Karpas-422 (cell line): ENCODE data around the gene KRT76. TPM values are rescaled to one million over a fixed set of nuclear protein-coding genes. Genes with fewer than 3 reads are reported as not detected.
"Not testable (repeated sequence)": the region's sequence is repeated elsewhere in the genome, so short reads cannot be mapped to it uniquely, and the experiment has no call there.

Experiments
- DNase-seq: peaks from one replicate; pipeline ENCODE4 v3.0.0-alpha.2; 2015
- H2AFZ ChIP-seq: fragments of 200-600 bp; sonication (generic); 2 replicates; pipeline ENCODE4 v1.6.1; 2014; ENCODE audit warnings: antibody characterized with exemption, low read length, mixed read lengths
- H3K27ac ChIP-seq: fragments of 200-600 bp; sonication (generic); 2 replicates; pipeline ENCODE4 v1.5.1; 2014; ENCODE audit warnings: mild to moderate bottlenecking, low read length, moderate library complexity
- H3K27me3 ChIP-seq: fragments of 200-600 bp; sonication (generic); 2 replicates; pipeline ENCODE4 v1.6.1; 2014; ENCODE audit warnings: low read length, mixed read lengths
- H3K36me3 ChIP-seq: fragments of 200-600 bp; sonication (generic); 2 replicates; pipeline ENCODE4 v1.6.1; 2014; ENCODE audit warnings: low read length, mixed read lengths; ENCODE audit not compliant: insufficient read depth
- H3K4me1 ChIP-seq: fragments of 200-600 bp; sonication (generic); 2 replicates; pipeline ENCODE4 v1.6.1; 2014; ENCODE audit warnings: mild to moderate bottlenecking, low read length, mixed read lengths
- H3K4me2 ChIP-seq: fragments of 200-600 bp; sonication (generic); 2 replicates; pipeline ENCODE4 v1.6.1; 2014; ENCODE audit warnings: low read length, low read depth, mild to moderate bottlenecking; ENCODE audit not compliant: poor library complexity, severe bottlenecking
- H3K4me3 ChIP-seq: fragments of 200-600 bp; sonication (generic); 2 replicates; pipeline ENCODE4 v1.5.1; 2014; ENCODE audit warnings: mild to moderate bottlenecking, antibody characterized with exemption, low read length, mixed read lengths
- H3K79me2 ChIP-seq: fragments of 200-600 bp; sonication (generic); 2 replicates; pipeline ENCODE4 v1.6.1; 2014; ENCODE audit warnings: mild to moderate bottlenecking, low read length, mixed read lengths
- H3K9ac ChIP-seq: fragments of 200-600 bp; sonication (generic); 2 replicates; pipeline ENCODE4 v1.6.0; 2014; ENCODE audit warnings: low read length
- H3K9me2 ChIP-seq: fragments of 200-600 bp; sonication (generic), shearing (Covaris generic); replicated peaks from 2 replicates; pipeline ENCODE4 v1.6.0; 2014; ENCODE audit warnings: mild to moderate bottlenecking, low read length, moderate library complexity; ENCODE audit not compliant: insufficient read depth
- H3K9me3 ChIP-seq: fragments of 300-700, 200-600 bp; sonication (generic); 2 replicates; pipeline ENCODE4 v1.6.1; 2014; ENCODE audit warnings: low read length, mixed read lengths
- H4K20me1 ChIP-seq: fragments of 200-600 bp; sonication (generic); 2 replicates; pipeline ENCODE4 v1.6.1; 2014; ENCODE audit warnings: mild to moderate bottlenecking, antibody characterized with exemption, low read length, low read depth; ENCODE audit not compliant: insufficient read depth
- total RNA-seq: library from RNA; depleted of rRNA; stranded (reverse); fragments of >200 nt; shearing (Covaris generic); gene quantifications from 2 replicates; pipeline ENCODE4 v1.2.3, GENCODE V29; 2014; ENCODE audit warnings: low replicate concordance

Gene KRT76
- total RNA-seq, 1 experiment from 2014 or later: not detected

DNA sequence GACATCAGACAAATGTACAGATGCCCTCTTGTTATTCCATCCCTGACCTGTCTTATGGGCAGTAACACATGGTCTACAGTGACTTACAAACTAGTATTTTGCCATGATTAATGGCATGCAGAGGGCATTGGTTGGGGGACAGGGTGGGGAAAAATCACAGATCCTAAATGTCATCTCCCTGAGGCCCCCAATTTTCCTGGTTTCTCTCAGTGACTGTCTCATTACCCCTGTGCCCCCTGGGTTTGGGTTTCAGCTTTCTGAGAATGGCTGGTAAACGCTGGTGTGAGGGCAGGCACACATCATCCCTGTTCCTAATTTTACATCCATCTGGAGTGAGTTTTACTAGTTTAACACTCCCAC is 10.1 kb downstream of the KRT76 start:
- Histone ChIP-seq H3K27me3 (0 out of 2 replicates have a peak, but pooled peaks cover 6% of the 10 kb centered on the region), H4K20me1 (no peaks in the 10 kb centered on the region), H3K27ac (no peak overlapping the region), H2AFZ (no peak overlapping the region), H3K4me2 (no peak overlapping the region), H3K79me2 (no peaks in the 10 kb centered on the region), H3K4me1 (no peaks in the 10 kb centered on the region), H3K9ac (no peak overlapping the region), H3K4me3 (no peak overlapping the region), H3K9me3 (peaks cover 1% of the 10 kb centered on the region; the same call in 1 of the 2 replicates), H3K9me2 (no peaks in the 10 kb centered on the region), H3K36me3 (no peaks in the 10 kb centered on the region)
- DNase-seq: no peak

DNA sequence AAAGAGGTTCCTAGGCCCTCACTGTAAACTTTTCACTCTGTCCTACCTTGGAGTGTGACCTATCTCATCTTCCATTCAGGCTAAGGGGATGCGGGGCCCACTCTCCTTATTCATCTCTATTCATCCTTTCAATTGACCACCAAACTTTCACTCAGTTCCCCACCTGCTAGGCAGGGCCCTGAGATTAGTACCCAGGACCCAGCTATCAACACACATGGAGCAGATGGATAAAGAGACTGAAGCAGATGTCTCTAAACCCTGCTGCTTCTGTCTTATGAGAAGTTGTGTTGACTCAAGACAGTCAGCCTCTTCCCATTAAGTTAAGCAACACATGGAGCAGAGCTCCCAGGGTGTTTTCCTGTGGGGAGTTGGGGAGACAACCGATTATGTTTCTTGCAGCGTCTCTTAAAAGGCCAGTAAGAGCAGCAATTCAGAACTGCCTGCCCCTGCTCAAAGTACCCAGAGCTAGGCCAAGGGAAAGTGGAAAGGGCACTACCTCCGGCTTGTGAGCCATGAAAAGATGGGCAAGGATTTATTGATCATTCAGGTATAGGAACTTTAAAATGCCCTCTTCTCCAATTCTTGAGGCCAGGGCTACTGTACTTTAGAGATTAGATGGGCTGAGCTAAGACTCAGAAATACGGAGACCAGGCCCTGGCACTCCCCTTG is 10.7 kb downstream of the KRT76 start:
- no peak overlapping the region for H2AFZ ChIP-seq
- H3K36me3 ChIP-seq: no peaks in the 10 kb centered on the region
- H3K4me1 ChIP-seq: no peaks in the 10 kb centered on the region
- H3K4me3 ChIP-seq: no peak overlapping the region
- H3K27me3 ChIP-seq: 0 out of 2 replicates have a peak, but pooled peaks cover 6% of the 10 kb centered on the region
- H4K20me1 ChIP-seq: no peaks in the 10 kb centered on the region
- no peaks in the 10 kb centered on the region for H3K9me2 ChIP-seq
- no peak overlapping the region for H3K9ac ChIP-seq
- DNase-seq: no peak
- H3K9me3 ChIP-seq: peaks cover 3% of the 10 kb centered on the region; the same call in 1 of the 2 replicates
- H3K79me2 ChIP-seq: no peaks in the 10 kb centered on the region
- no peak overlapping the region for H3K4me2 ChIP-seq
- H3K27ac ChIP-seq: no peak overlapping the region

- Histone ChIP-seq H3K36me3 (no peaks in the 10 kb centered on the region), H3K9ac (no peak overlapping the region)
Measured at GRCh38 chr12:52765702-52766101, 11.4 kb downstream of the KRT76 start.

GRCh38 chr12:52763991-52764390 is 13.2 kb downstream of the KRT76 start:
- H3K4me3 ChIP-seq: no peak overlapping the region

More at GRCh38 chr12:52765702-52766101, 11.4 kb downstream of the KRT76 start:
- H2AFZ ChIP-seq: no peak overlapping the region
- no peaks in the 10 kb centered on the region for H3K9me2 ChIP-seq
- 0 out of 2 replicates have a peak, but pooled peaks cover 6% of the 10 kb centered on the region for H3K27me3 ChIP-seq
- peaks cover 4% of the 10 kb centered on the region; the same call in 1 of the 2 replicates for H3K9me3 ChIP-seq
- H3K4me2 ChIP-seq: no peak overlapping the region
- no peaks in the 10 kb centered on the region for H3K4me1 ChIP-seq
- no peak overlapping the region for H3K4me3 ChIP-seq
- H3K27ac ChIP-seq: no peak overlapping the region
- no peaks in the 10 kb centered on the region for H4K20me1 ChIP-seq
- DNase-seq: no peak
- H3K79me2 ChIP-seq: no peaks in the 10 kb centered on the region

GRCh38 chr12:52763036-52763659 is 14.0 kb downstream of the KRT76 start:
- H3K36me3 ChIP-seq: no peaks in the 10 kb centered on the region
- no peak overlapping the region for H3K9ac ChIP-seq
- 0 out of 2 replicates have a peak, but pooled peaks cover 6% of the 10 kb centered on the region for H3K27me3 ChIP-seq
- no peaks in the 10 kb centered on the region for H3K9me2 ChIP-seq
- H2AFZ ChIP-seq: no peak overlapping the region
- H4K20me1 ChIP-seq: no peaks in the 10 kb centered on the region
- no peak overlapping the region for H3K4me3 ChIP-seq
- DNase-seq: no peak
- peaks cover 8% of the 10 kb centered on the region; the same call in 1 of the 2 replicates for H3K9me3 ChIP-seq
- no peak overlapping the region for H3K27ac ChIP-seq
- no peaks in the 10 kb centered on the region for H3K79me2 ChIP-seq
- H3K4me2 ChIP-seq: no peak overlapping the region
- H3K4me1 ChIP-seq: no peaks in the 10 kb centered on the region

More at GRCh38 chr12:52763991-52764390, 13.2 kb downstream of the KRT76 start:
- no peaks in the 10 kb centered on the region for H3K79me2 ChIP-seq
- no peak overlapping the region for H3K27ac ChIP-seq
- H3K4me1 ChIP-seq: no peaks in the 10 kb centered on the region
- no peaks in the 10 kb centered on the region for H3K9me2 ChIP-seq
- no peak overlapping the region for H3K9ac ChIP-seq
- no peaks in the 10 kb centered on the region for H4K20me1 ChIP-seq
- H2AFZ ChIP-seq: no peak overlapping the region
- peaks cover 8% of the 10 kb centered on the region; the same call in 1 of the 2 replicates for H3K9me3 ChIP-seq
- H3K27me3 ChIP-seq: 0 out of 2 replicates have a peak, but pooled peaks cover 6% of the 10 kb centered on the region
- DNase-seq: no peak
- H3K36me3 ChIP-seq: no peaks in the 10 kb centered on the region
- no peak overlapping the region for H3K4me2 ChIP-seq

- Histone ChIP-seq H3K4me3 (no peak overlapping the region), H3K9me3 (peaks cover 8% of the 10 kb centered on the region; the same call in 1 of the 2 replicates), H3K9me2 (no peaks in the 10 kb centered on the region), H3K27me3 (0 out of 2 replicates have a peak, but pooled peaks cover 6% of the 10 kb centered on the region), H3K79me2 (no peaks in the 10 kb centered on the region), H3K4me2 (no peak overlapping the region), H2AFZ (no peak overlapping the region), H3K4me1 (no peaks in the 10 kb centered on the region), H3K27ac (no peak overlapping the region), H3K36me3 (no peaks in the 10 kb centered on the region), H4K20me1 (no peaks in the 10 kb centered on the region), H3K9ac (no peak overlapping the region)
- no peak for DNase-seq
Measured at GRCh38 chr12:52761802-52762201, 15.3 kb downstream of the KRT76 start.

- H3K4me1 ChIP-seq, H3K4me2 ChIP-seq, H3K27ac ChIP-seq, H2AFZ ChIP-seq, H3K27me3 ChIP-seq, H3K9ac ChIP-seq, H3K79me2 ChIP-seq, H3K36me3 ChIP-seq, DNase-seq, H4K20me1 ChIP-seq, H3K9me3 ChIP-seq, H3K4me3 ChIP-seq, H3K9me2 ChIP-seq: not testable (repeated sequence)
Measured at GRCh38 chr12:52761218-52761617, 15.9 kb downstream of the KRT76 start.

DNA sequence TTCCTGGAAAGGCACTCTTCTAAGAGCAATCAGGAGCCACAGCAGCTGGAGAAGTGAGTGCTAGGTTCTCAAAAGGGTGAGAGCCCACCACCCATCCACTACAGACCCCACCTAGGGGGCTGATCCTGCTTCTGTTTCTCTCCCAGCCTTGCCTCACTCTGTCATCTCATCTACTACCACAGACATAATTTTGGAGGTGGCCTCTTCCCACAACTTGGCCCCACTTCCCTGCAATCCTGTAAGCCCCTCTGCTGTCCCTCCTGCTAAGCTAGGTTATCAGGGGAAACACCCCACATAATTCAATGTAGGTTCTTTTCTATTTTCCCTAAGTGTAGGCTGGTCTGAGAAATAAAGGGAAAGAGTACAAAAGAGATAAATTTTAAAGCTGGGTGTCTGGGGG is 16.5 kb downstream of the KRT76 start:
- Histone ChIP-seq H3K27me3 (0 out of 2 replicates have a peak, but pooled peaks cover 6% of the 10 kb centered on the region), H3K36me3 (no peaks in the 10 kb centered on the region), H2AFZ (no peak overlapping the region), H3K4me1 (no peaks in the 10 kb centered on the region), H3K9me2 (no peaks in the 10 kb centered on the region), H3K27ac (no peak overlapping the region), H3K4me2 (no peak overlapping the region), H3K79me2 (no peaks in the 10 kb centered on the region), H3K4me3 (no peak overlapping the region), H3K9ac (no peak overlapping the region), H4K20me1 (no peaks in the 10 kb centered on the region), H3K9me3 (peaks cover 8% of the 10 kb centered on the region; the same call in 1 of the 2 replicates)
- no peak for DNase-seq
